ENCODE data around the gene ADARB1. TPM values are rescaled to one million over a fixed set of nuclear protein-coding genes. Genes with fewer than 3 reads are reported as not detected.

ADARB1 gene
- total RNA-seq, 1 donor from 2014 or later: 21.8 TPM

GRCh38 chr21:45180246-45180599 lies 105.8 kb downstream of the ADARB1 start:
- intact Hi-C loops (cut with micrococcal nuclease): no loop called here
- Mint-ChIP-seq H3K9me3 (no peaks in the 10 kb centered on the region), H3K4me3 (no peak overlapping the region), H3K27ac (no peak overlapping the region), H3K4me1 (no peaks in the 10 kb centered on the region), H3K36me3 (ENCODE audit: low read depth) (peaks cover 24% of the 10 kb centered on the region), H3K27me3 (no peaks in the 10 kb centered on the region)
- DNase-seq: peak; percentile 41

DNA sequence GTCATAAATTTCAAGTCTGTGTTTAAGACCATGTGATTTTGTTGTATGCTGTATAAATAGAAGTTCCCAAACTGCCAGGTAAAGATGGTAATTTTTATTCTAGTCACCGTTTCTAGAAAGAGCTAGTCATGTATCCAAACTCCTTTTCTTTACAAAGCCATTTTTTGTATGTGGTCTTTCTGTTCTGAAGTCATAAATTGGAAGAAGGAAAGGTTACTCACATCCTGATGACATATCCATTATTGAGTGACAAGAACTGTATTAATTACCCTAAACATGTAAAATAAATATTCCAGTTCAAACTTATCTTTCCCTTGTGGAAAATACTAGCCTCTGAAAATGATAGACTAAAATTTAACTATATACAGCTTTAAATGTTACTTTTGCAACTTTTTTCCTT lies 108.6 kb downstream of the ADARB1 start:
- intact Hi-C loops (cut with micrococcal nuclease): no loop called here
- Mint-ChIP-seq H3K36me3 (ENCODE audit: low read depth) (peaks cover 45% of the 10 kb centered on the region), H3K27me3 (no peaks in the 10 kb centered on the region), H3K4me3 (no peak overlapping the region), H3K27ac (no peak overlapping the region), H3K9me3 (peaks cover 13% of the 10 kb centered on the region), H3K4me1 (no peaks in the 10 kb centered on the region)
- DNase-seq: no peak

GRCh38 chr21:45183852-45184251 lies 109.5 kb downstream of the ADARB1 start:
- Mint-ChIP-seq H3K4me3 (no peak overlapping the region), H3K27me3 (no peaks in the 10 kb centered on the region), H3K36me3 (ENCODE audit: low read depth) (peaks cover 52% of the 10 kb centered on the region), H3K27ac (no peak overlapping the region), H3K9me3 (peaks cover 18% of the 10 kb centered on the region), H3K4me1 (no peaks in the 10 kb centered on the region)
- intact Hi-C loops (cut with micrococcal nuclease): no loop called here
- DNase-seq: no peak

DNA sequence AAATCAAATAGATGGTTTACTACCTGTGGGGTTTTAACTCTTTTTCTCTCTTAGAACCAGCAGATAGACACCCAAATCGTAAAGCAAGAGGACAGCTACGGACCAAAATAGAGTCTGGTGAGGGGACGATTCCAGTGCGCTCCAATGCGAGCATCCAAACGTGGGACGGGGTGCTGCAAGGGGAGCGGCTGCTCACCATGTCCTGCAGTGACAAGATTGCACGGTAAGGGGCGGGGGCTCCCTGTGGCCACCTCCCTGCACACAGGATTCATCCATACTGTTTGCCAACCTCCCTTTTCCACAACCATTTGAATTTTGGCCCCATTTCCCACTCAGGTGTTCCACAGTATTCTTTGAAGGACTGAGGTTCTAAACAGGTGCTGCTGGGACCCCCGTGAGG lies 110.5 kb downstream of the ADARB1 start:
- H3K27ac Mint-ChIP-seq: no peak overlapping the region
- peaks cover 62% of the 10 kb centered on the region for H3K36me3 Mint-ChIP-seq (ENCODE audit: low read depth)
- H3K27me3 Mint-ChIP-seq: no peaks in the 10 kb centered on the region
- DNase-seq: no peak
- H3K9me3 Mint-ChIP-seq: peaks cover 22% of the 10 kb centered on the region
- no peak overlapping the region for H3K4me3 Mint-ChIP-seq
- intact Hi-C loops (cut with micrococcal nuclease): no loop called here
- no peaks in the 10 kb centered on the region for H3K4me1 Mint-ChIP-seq

DNA sequence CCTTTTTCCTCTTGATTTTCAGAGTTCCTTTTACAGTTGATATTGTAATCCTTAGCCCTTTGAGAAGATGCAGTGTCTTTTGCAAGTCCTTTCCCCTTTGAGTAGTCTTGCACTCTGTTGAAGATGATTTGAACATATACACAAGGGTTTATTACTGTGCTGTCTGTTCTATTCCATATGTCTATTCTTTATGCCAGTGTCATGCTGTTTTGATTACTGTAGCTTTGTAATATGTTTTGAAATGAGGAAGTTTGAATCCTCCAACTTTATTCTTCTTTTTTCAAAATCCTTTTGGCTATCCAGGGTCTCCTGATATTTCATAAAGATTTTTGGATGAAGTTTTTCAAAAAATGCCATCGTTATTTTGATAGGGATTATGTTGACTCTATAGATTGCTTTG lies 112.3 kb downstream of the ADARB1 start:
- intact Hi-C loops (cut with micrococcal nuclease): no loop called here
- no peaks in the 10 kb centered on the region for H3K4me1 Mint-ChIP-seq

DNA sequence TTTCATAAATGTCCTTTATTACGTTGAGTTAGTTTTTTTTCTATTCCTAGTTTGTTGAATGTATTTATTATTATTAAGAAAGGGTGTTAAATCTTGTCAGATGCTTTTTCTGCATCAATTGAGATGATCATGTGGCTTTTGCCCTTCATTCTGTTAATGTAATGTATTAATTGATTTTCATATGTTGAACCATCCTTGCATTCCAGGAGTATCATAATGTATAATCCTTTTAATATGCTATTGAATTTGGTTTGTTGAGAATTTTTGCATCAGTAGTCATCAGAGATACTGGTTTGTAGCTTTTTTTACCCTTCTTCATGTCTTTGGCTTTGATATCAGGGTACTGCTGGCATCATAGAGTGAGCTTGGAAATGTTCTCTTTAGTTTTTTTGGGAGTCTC lies 113.3 kb downstream of the ADARB1 start:
- intact Hi-C loops (cut with micrococcal nuclease): no loop called here
- no peaks in the 10 kb centered on the region for H3K4me1 Mint-ChIP-seq
- peaks cover 72% of the 10 kb centered on the region for H3K36me3 Mint-ChIP-seq (ENCODE audit: low read depth)
- H3K9me3 Mint-ChIP-seq: peaks cover 28% of the 10 kb centered on the region
- H3K27me3 Mint-ChIP-seq: no peaks in the 10 kb centered on the region
- H3K27ac Mint-ChIP-seq: no peak overlapping the region
- no peak overlapping the region for H3K4me3 Mint-ChIP-seq
- no peak for DNase-seq

More for the DNA sequence above, 112.3 kb downstream of the ADARB1 start:
- Mint-ChIP-seq H3K27me3 (no peaks in the 10 kb centered on the region), H3K36me3 (ENCODE audit: low read depth) (peaks cover 71% of the 10 kb centered on the region), H3K27ac (no peak overlapping the region), H3K4me3 (no peak overlapping the region), H3K9me3 (peaks cover 28% of the 10 kb centered on the region)
- DNase-seq: no peak

- no peak for DNase-seq
- Mint-ChIP-seq H3K4me1 (no peaks in the 10 kb centered on the region), H3K9me3 (peaks cover 28% of the 10 kb centered on the region), H3K4me3 (no peak overlapping the region), H3K27me3 (no peaks in the 10 kb centered on the region), H3K36me3 (ENCODE audit: low read depth) (peaks cover 79% of the 10 kb centered on the region), H3K27ac (no peak overlapping the region)
- intact Hi-C loops (cut with micrococcal nuclease): no loop called here
These were observed 115.6 kb downstream of the ADARB1 start for GRCh38 chr21:45190013-45190412.

DNA sequence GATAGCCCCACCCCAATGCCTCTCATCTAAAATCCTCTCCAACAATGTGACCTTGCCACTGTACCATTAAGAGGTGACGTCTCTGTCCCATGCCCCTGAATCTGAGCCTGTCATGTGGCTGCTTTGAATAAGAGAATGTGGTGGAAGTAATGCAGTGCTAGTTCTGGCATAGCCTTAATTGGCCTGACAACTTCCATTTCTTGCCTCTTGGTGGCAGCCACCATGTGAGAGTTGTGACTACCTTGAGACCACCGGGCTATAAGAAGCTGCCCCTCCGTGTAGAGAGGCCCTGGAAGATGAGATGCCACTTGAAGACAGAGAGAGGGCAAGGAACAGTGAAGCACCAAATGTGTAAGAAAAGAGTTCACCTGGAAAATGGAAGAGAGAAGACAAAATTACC lies 118.0 kb downstream of the ADARB1 start:
- H3K27me3 Mint-ChIP-seq: no peaks in the 10 kb centered on the region
- DNase-seq: no peak
- no peak overlapping the region for H3K27ac Mint-ChIP-seq
- H3K36me3 Mint-ChIP-seq (ENCODE audit: low read depth): peaks cover 61% of the 10 kb centered on the region
- intact Hi-C loops (cut with micrococcal nuclease): no loop called here
- H3K4me3 Mint-ChIP-seq: no peak overlapping the region
- H3K9me3 Mint-ChIP-seq: peaks cover 18% of the 10 kb centered on the region
- H3K4me1 Mint-ChIP-seq: no peaks in the 10 kb centered on the region

GRCh38 chr21:45196620-45197019 lies 122.2 kb downstream of the ADARB1 start:
- no peak for DNase-seq
- H3K4me3 Mint-ChIP-seq: no peak overlapping the region
- peaks cover 3% of the 10 kb centered on the region for H3K4me1 Mint-ChIP-seq
- no peak overlapping the region for H3K27ac Mint-ChIP-seq
- no peaks in the 10 kb centered on the region for H3K27me3 Mint-ChIP-seq
- peaks cover 24% of the 10 kb centered on the region for H3K36me3 Mint-ChIP-seq (ENCODE audit: low read depth)
- intact Hi-C loops (cut with micrococcal nuclease): no loop called here
- no peaks in the 10 kb centered on the region for H3K9me3 Mint-ChIP-seq

DNA sequence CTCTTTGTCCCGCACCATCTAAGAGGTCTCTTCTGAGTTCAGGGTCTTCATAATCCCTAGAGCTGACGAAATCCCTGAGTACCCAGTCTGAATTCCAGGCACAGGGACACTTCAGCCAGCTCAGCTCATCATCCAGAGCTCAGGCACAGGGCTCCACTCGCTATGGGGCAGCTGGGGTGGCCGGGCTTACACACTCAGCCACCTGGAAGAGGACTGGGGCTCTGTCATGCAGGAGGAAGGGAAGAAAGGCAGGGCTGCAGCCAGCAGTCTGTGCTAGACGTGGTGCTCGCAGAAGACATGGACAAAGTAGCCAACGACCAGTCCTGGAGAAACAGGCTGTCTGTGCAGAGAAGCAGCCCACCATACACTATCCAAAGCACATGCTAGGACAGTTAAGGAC lies 124.8 kb downstream of the ADARB1 start:
- H3K9me3 Mint-ChIP-seq: no peaks in the 10 kb centered on the region
- H3K4me3 Mint-ChIP-seq: no peak overlapping the region
- H3K4me1 Mint-ChIP-seq: peaks cover 3% of the 10 kb centered on the region
- DNase-seq: no peak
- H3K27ac Mint-ChIP-seq: no peak overlapping the region
- no peaks in the 10 kb centered on the region for H3K27me3 Mint-ChIP-seq
- intact Hi-C loops (cut with micrococcal nuclease): no loop called here
- H3K36me3 Mint-ChIP-seq (ENCODE audit: low read depth): peaks cover 10% of the 10 kb centered on the region

DNA sequence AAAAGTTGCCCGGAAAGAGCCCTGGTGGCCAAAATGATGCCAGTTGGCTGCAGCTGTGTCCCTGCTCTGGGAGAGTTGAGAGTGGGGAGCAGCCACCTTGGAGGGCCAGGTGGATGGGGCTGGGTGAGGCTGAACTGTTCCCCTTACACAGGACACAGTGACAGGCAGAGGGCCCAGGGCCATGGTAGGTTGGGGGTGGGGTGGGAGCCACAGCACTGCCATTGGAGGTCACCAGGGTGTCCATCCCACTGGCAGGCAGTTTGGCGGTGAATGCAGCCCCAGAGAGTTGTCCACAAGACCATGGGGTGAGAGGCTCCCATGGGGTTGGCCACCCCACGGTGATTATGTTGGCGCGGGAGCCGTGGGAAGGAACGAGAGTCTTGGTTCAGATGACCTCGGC lies 125.7 kb downstream of the ADARB1 start:
- Mint-ChIP-seq H3K4me3 (no peak overlapping the region), H3K27ac (no peak overlapping the region), H3K36me3 (ENCODE audit: low read depth) (peaks cover 5% of the 10 kb centered on the region), H3K27me3 (no peaks in the 10 kb centered on the region), H3K4me1 (peaks cover 3% of the 10 kb centered on the region), H3K9me3 (no peaks in the 10 kb centered on the region)
- DNase-seq: no peak
- intact Hi-C loops (cut with micrococcal nuclease): no loop called here

DNA sequence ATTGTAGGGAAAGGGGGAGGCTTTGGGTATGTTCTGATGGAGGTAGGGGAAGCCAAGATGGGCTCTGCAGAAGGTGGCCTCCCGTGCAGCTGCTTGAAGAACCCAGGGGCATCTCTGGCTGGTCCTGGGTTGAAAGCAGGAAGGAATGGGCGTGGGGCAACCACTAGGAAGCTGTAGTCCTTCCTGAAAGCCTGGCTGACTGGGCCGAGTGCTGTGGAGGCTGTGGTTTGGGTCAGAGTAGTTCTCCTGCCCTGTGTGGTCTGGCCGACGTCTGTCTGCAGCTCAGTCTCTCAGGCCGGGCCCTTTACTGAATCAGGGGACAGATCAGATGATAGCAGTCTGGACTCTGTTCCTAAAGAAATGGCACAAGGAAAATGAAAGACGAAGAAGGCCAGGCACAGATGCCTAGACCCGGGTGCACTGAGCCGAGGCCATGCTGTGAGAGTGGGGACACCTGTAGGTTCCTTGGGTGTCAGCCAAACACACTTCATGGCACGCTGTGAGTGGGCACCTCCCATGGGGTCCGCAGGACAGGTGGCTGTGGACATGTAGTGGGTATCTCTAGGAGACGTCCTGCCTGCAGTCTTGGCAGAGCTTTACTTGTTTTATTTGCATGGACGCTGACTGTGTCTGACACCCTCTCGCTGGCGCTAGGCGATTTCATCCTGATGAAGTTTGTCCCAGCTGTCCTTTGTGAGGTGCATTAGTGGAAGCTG lies 126.4 kb downstream of the ADARB1 start:
- DNase-seq: peak; percentile 49

DNA sequence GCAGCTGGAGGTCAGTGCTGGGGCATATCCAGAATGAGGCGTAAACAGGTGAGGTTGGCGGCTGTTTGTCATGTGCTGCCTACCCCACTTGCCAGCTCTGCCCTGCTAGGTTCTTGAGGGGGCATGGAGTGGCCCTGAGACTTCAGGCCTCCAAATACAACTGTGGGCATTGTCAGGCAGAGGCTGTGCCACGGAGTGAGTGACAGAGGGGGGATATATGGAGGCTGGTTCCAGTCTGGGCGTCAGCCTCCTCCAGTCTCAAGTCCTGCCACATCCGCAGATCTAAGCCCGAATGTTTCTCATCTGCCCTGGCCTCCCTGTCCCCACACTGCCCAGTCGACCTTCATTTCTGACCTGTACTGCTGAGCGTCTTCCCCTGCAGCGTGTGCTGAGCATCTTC lies 128.0 kb downstream of the ADARB1 start:
- Mint-ChIP-seq H3K4me3 (no peak overlapping the region), H3K9me3 (no peaks in the 10 kb centered on the region), H3K36me3 (ENCODE audit: low read depth) (peaks cover 3% of the 10 kb centered on the region), H3K27ac (no peak overlapping the region), H3K27me3 (no peaks in the 10 kb centered on the region), H3K4me1 (peaks cover 6% of the 10 kb centered on the region)
- intact Hi-C loops (cut with micrococcal nuclease): no loop called here
- peak; percentile 45 for DNase-seq

More for the DNA sequence above, 126.4 kb downstream of the ADARB1 start:
- Mint-ChIP-seq H3K4me1 (peaks cover 3% of the 10 kb centered on the region), H3K27me3 (no peaks in the 10 kb centered on the region), H3K27ac (no peak overlapping the region), H3K4me3 (no peak overlapping the region), H3K9me3 (no peaks in the 10 kb centered on the region), H3K36me3 (ENCODE audit: low read depth) (peaks cover 3% of the 10 kb centered on the region)
- intact Hi-C loops (cut with micrococcal nuclease): no loop called here

DNA sequence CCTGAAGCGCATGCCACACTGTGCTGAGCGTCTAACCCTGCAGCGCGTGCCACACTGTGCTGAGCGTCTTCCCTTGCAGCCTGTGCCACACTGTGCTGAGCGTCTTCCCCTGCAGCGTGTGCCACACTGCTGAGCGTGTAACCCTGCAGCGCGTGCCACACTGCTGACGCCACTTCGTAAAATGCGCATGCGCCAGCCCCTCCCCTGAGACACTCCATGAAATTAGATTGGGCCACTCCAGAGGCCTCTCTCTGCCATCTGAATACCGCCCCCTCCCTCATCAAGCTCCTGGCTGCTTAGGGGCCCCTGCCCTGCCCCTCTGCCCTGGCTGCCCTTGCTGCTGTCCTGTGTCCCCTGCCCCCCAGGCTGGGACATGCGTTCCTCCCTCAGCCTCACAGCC lies 128.5 kb downstream of the ADARB1 start:
- intact Hi-C loops (cut with micrococcal nuclease): no loop called here
- DNase-seq: peak; percentile 48
- Mint-ChIP-seq H3K4me1 (peaks cover 9% of the 10 kb centered on the region), H3K27ac (no peak overlapping the region), H3K27me3 (no peaks in the 10 kb centered on the region), H3K9me3 (no peaks in the 10 kb centered on the region), H3K36me3 (ENCODE audit: low read depth) (peaks cover 3% of the 10 kb centered on the region), H3K4me3 (no peak overlapping the region)

GRCh38 chr21:45203983-45204382 lies 129.6 kb downstream of the ADARB1 start:
- no peak for DNase-seq
- Mint-ChIP-seq H3K27me3 (no peaks in the 10 kb centered on the region), H3K9me3 (no peaks in the 10 kb centered on the region), H3K27ac (no peak overlapping the region), H3K4me3 (no peak overlapping the region), H3K4me1 (peaks cover 20% of the 10 kb centered on the region), H3K36me3 (ENCODE audit: low read depth) (peaks cover 5% of the 10 kb centered on the region)
- intact Hi-C loops (cut with micrococcal nuclease): no loop called here

Measured in activated CD4-positive, alpha-beta T cell treated with anti-CD3 and anti-CD28 coated beads, Interleukin-2, amount 10 ng/mL, durations not matched to agents 24 days and 14 days (primary cell).